IPS-15b (cell line): Measurements from ENCODE around the gene SIK3.

ENCODE experiments used
- H3K27me3 ChIP-seq: one replicate; pipeline ENCODE4 v1.6.1; 2013; ENCODE audit warnings: low read length; ENCODE audit not compliant: control insufficient read depth, insufficient read depth
- H3K36me3 ChIP-seq: one replicate; pipeline ENCODE4 v1.6.1; 2013; ENCODE audit warnings: low read length; ENCODE audit not compliant: control insufficient read depth, insufficient read depth
- H3K4me1 ChIP-seq: one replicate; pipeline ENCODE4 v1.6.1; 2013; ENCODE audit warnings: mild to moderate bottlenecking, low read length; ENCODE audit not compliant: control insufficient read depth, insufficient read depth
- H3K4me3 ChIP-seq: one replicate; pipeline ENCODE4 v1.5.1; 2013; ENCODE audit warnings: low read depth, low read length
- H3K9ac ChIP-seq: one replicate; pipeline ENCODE4 v1.6.1; 2013; ENCODE audit warnings: low read depth, mild to moderate bottlenecking, low read length
- H3K9me3 ChIP-seq: one replicate; pipeline ENCODE4 v1.6.1; 2013; ENCODE audit warnings: mild to moderate bottlenecking, low read length; ENCODE audit not compliant: control insufficient read depth, insufficient read depth

Gene SIK3

DNA sequence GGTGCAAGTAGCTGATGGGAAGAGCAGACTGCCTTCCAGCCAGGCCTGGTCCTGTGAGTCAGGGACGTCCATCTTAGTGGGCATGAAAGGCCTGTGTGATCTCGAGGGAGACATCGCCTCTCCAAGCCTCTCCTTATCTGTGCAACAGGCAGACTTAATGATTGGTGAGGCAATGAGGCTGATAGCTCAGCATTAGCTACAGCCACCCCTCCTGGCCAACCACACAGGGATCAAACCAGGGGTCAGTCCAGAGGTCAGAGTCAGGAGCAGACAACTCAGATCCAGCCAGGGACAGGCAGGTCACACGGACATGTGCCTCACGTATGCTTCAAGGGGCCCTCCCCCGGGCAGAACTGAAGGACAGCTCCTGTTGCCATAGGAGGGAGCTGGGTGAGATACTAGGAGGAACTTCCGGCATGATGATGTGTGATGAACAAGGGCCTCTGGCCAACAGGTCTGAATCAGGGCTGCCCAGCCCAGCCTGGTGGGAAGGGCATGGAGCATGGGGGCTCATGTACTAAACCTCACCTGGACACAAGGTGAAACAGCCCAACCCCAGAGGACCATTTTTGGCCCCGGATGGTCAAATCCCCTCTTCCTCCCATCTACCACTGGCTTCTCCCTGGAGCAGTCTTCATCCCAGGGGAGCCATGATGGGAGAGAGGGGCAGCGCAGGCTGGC lies 271.3 kb downstream of the SIK3 start:
- no peaks in the 10 kb centered on the region for H3K9me3 ChIP-seq
- no peak overlapping the region for H3K9ac ChIP-seq
- no peaks in the 10 kb centered on the region for H3K4me1 ChIP-seq
- no peak overlapping the region for H3K4me3 ChIP-seq
- H3K27me3 ChIP-seq: no peaks in the 10 kb centered on the region
- no peaks in the 10 kb centered on the region for H3K36me3 ChIP-seq

GRCh38 chr11:116825854-116826750 lies 272.1 kb downstream of the SIK3 start:
- Histone ChIP-seq H3K36me3 (no peaks in the 10 kb centered on the region), H3K9ac (no peak overlapping the region), H3K4me1 (no peaks in the 10 kb centered on the region), H3K9me3 (no peaks in the 10 kb centered on the region), H3K27me3 (no peaks in the 10 kb centered on the region), H3K4me3 (no peak overlapping the region)

DNA sequence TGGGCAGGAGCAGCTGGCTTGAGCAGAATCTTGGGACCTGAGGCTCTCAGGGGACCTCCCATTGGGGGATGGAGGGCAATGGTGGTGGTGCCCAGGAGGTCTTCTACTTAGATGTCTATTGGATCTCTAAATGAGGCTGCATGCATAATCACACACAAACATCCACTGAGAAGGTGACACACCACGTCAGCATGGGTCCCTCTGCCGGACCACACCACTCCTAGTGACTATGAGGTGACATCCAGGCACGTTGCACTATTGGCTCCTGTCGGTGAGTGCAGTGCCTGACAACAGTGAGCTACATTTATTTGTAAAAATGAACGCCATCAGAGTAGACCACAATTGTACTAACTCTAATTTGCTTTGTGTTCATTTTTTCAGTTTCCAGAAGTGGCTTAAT lies 272.8 kb downstream of the SIK3 start:
- no peaks in the 10 kb centered on the region for H3K36me3 ChIP-seq
- no peak overlapping the region for H3K9ac ChIP-seq
- H3K27me3 ChIP-seq: no peaks in the 10 kb centered on the region
- H3K4me3 ChIP-seq: no peak overlapping the region
- H3K9me3 ChIP-seq: no peaks in the 10 kb centered on the region
- no peaks in the 10 kb centered on the region for H3K4me1 ChIP-seq

- Histone ChIP-seq H3K9ac (no peak within 1 kb of the TSS), H3K4me1 (no peaks in the 10 kb centered on the region)
Observed at GRCh38 chr11:116823031-116823843, 275.0 kb downstream of the SIK3 start, which contains the start of gene APOA4. TSS of gene APOA4 (minus strand) at chr11:116823304. CDS start at chr11:116823191, 113 bp downstream.

GRCh38 chr11:116822575-116822974 lies 275.7 kb downstream of the SIK3 start:
- Histone ChIP-seq H3K4me1 (no peaks in the 10 kb centered on the region), H3K9me3 (no peaks in the 10 kb centered on the region), H3K4me3 (no peak overlapping the region), H3K9ac (no peak overlapping the region), H3K36me3 (no peaks in the 10 kb centered on the region), H3K27me3 (no peaks in the 10 kb centered on the region)

More at GRCh38 chr11:116823031-116823843, 275.0 kb downstream of the SIK3 start, which contains the start of gene APOA4:
- Histone ChIP-seq H3K27me3 (no peaks in the 10 kb centered on the region), H3K4me3 (no peak within 1 kb of the TSS), H3K36me3 (no peaks in the 10 kb centered on the region), H3K9me3 (no peaks in the 10 kb centered on the region)

DNA sequence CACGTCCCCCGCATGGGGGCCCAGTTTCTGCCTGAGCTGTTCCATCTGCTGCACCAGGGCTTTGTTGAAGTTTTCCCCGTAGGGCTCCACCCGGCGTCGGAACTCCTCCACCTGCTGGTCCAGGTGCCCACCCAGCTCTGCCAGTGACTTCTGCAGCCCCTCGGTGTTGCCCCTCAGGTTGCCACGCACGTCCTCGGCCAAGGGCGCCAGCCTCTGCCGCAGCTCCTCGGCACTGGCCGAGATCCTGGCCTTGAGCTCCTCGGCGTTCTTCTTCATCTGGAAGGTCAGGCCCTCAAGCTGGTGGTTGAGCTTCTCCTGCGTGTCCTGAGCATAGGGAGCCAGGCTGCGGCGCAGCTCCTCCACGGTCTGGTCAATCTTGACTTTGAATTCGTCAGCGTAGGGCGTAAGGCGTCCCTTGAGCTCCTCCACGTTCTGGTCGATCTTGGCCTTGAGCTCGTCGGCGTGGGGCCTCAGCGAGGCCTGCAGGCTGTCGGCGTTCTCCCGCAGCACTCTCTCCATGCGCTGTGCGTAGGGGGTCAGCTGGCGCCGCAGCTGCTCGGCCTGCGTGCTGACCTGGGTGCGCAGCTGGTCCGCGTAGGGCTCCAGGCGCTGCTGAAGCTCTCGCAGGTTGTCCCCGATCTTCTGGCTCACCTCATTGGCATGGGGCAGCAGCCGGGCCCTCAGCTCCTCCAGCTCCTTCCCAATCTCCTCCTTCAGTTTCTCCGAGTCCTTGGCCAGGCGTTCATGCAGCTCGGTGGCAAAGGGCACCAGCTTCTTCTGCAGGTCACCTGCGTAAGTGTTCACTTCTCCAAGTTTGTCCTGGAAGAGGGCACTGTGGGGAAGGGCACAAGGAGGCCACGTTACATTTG lies 276.9 kb downstream of the SIK3 start:
- H3K4me1 ChIP-seq: no peaks in the 10 kb centered on the region
- H3K27me3 ChIP-seq: no peaks in the 10 kb centered on the region
- no peak overlapping the region for H3K9ac ChIP-seq
- H3K36me3 ChIP-seq: no peaks in the 10 kb centered on the region
- no peak overlapping the region for H3K4me3 ChIP-seq
- H3K9me3 ChIP-seq: no peaks in the 10 kb centered on the region

GRCh38 chr11:116819049-116819448 lies 279.2 kb downstream of the SIK3 start:
- Histone ChIP-seq H3K9ac (no peak overlapping the region), H3K36me3 (no peaks in the 10 kb centered on the region), H3K4me1 (no peaks in the 10 kb centered on the region), H3K4me3 (no peak overlapping the region), H3K9me3 (no peaks in the 10 kb centered on the region), H3K27me3 (no peaks in the 10 kb centered on the region)

GRCh38 chr11:116814502-116814901 lies 283.7 kb downstream of the SIK3 start:
- Histone ChIP-seq H3K9ac (no peak overlapping the region), H3K36me3 (no peaks in the 10 kb centered on the region), H3K4me3 (no peak overlapping the region), H3K27me3 (no peaks in the 10 kb centered on the region), H3K4me1 (no peaks in the 10 kb centered on the region), H3K9me3 (no peaks in the 10 kb centered on the region)

DNA sequence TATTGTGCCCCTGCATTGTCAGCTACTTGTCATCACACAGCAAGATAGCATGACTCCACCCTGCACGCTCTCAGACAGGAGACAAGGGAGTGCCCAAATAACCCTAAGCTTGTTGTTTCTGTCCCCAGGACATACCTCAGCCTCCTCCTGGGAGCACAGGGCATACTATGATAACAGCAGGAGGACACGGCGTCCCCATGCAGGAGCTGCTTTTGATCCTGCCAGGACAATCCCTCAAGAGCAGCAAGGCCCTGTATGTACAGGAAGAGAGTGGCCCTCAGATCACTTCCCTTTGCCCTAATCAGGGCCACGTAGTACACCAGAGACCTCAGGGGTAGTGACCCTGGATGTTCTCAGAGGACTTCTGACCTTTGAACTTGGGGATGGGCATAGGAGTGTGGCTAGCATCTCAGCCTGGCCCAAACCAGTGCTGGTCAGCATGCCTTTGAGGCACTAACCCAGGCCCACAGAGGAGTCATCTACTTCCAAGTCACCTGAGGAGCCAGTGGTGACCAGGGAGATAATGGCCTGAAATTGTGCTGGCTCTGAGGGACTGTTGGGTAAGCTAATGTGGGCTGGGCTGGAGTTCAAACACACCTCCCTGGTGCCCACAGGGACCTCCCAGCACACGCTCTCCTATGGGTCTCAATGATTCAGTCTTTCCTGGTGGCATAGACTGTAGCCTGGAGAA lies 284.3 kb downstream of the SIK3 start:
- Histone ChIP-seq H3K4me1 (no peaks in the 10 kb centered on the region), H3K27me3 (no peaks in the 10 kb centered on the region), H3K9ac (no peak overlapping the region), H3K9me3 (no peaks in the 10 kb centered on the region), H3K4me3 (no peak overlapping the region), H3K36me3 (no peaks in the 10 kb centered on the region)

DNA sequence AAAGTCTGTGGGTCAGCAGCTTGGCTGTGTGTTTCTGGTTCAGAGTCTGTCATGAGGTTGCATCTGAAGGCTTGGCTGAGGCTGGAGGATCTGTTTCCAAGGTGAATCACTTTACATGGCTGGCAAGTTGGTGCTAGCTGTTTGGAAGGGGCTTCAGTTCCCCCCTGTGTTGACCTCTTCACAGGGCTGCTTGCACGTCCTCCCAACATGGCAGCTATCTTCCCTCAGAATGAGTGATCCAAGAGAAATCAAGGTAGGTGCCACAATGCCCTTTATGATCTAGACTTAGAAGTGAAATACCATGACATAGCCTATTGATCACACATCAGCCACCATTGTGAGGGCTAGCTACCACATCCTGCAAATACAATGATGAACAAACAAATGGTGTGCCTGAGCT lies 285.1 kb downstream of the SIK3 start:
- Histone ChIP-seq H3K9me3 (no peaks in the 10 kb centered on the region), H3K27me3 (no peaks in the 10 kb centered on the region), H3K4me1 (no peaks in the 10 kb centered on the region)

More for the DNA sequence above, 285.1 kb downstream of the SIK3 start:
- H3K4me3 ChIP-seq: no peak overlapping the region
- H3K9ac ChIP-seq: no peak overlapping the region
- no peaks in the 10 kb centered on the region for H3K36me3 ChIP-seq
